B cell (primary cell): ENCODE data around the gene CDC42EP2. TPM values are rescaled to one million over a fixed set of nuclear protein-coding genes. Genes with fewer than 3 reads are reported as not detected.
A peak's percentile ranks its signal among the peaks of the same experiment; 100 is the strongest.

Experiments used
- ATAC-seq: fragments of 200-7000 bp; cut with Tn5 transposase; one replicate; pipeline ENCODE4 v1.10.0; 2021; ENCODE audit warnings: low read depth, mild to moderate bottlenecking, moderate number of reproducible peaks, moderate library complexity
- CTCF ChIA-PET: fragments of 350-600 bp; sonication (Branson Sonifier 250); formaldehyde crosslinking; loops from one replicate; lab custom pipeline; 2021; ENCODE audit warnings: antibody characterized with exemption, inconsistent platforms; lab: Charles Lee
- POLR2A ChIA-PET: fragments of 350-600 bp; sonication (Branson Sonifier 250); formaldehyde crosslinking; loops from one replicate; lab custom pipeline; 2021; ENCODE audit warnings: antibody characterized with exemption; lab: Charles Lee
- DNase-seq: peaks from one replicate; pipeline ENCODE4 v3.0.0; 2013
- H2AFZ ChIP-seq: 2 replicates; pipeline ENCODE4 v1.6.1; 2012; ENCODE audit warnings: mild to moderate bottlenecking, low read depth, low read length; ENCODE audit not compliant: insufficient read depth, poor library complexity, severe bottlenecking
- H3K27ac ChIP-seq, 2 donors: 1 replicate in 1 of 2; 2 replicates in 1 of 2; pipeline ENCODE4 v1.5.1; 2012 to 2013; ENCODE audit warnings: low read length in 2 of 2, mild to moderate bottlenecking in 2 of 2, moderate library complexity in 1 of 2
- H3K27me3 ChIP-seq, 4 experiments: fragments of 200-600 bp in 1 of 4; sonication (generic) in 1 of 4; replicated peaks in 1 of 4; 1 replicate in 2 of 4; 2 replicates in 2 of 4; pipeline versions ENCODE4 v1.6.1 to v1.7.0; 2013 to 2016; ENCODE audit warnings: low read length in 3 of 4, mild to moderate bottlenecking in 2 of 4, mixed read lengths in 1 of 4, moderate library complexity in 1 of 4; ENCODE audit not compliant: insufficient read depth in 4 of 4, control insufficient read depth in 3 of 4; ENCODE audit errors: control extremely low read depth in 1 of 4
- H3K36me3 ChIP-seq, 2 experiments: replicated peaks in 1 of 2; 1 replicate in 1 of 2; 2 replicates in 1 of 2; pipeline versions ENCODE4 v1.6.1 to v1.7.1; 2013; ENCODE audit warnings: low read length in 1 of 2; ENCODE audit not compliant: insufficient read depth in 2 of 2, control insufficient read depth in 1 of 2; ENCODE audit errors: control extremely low read depth in 1 of 2, extremely low read depth in 1 of 2
- H3K4me1 ChIP-seq, 2 donors: fragments of 200-600 bp in 1 of 2; sonication (generic) in 1 of 2; 1 replicate in 1 of 2; 2 replicates in 1 of 2; pipeline versions ENCODE4 v1.5.1 to v1.6.1; 2013 to 2017; ENCODE audit warnings: low read length in 2 of 2; ENCODE audit not compliant: control insufficient read depth in 2 of 2, insufficient read depth in 2 of 2
- H3K4me2 ChIP-seq: replicated peaks from 2 replicates; pipeline ENCODE3; 2012; ENCODE audit warnings: mild to moderate bottlenecking, low read depth, low read length; ENCODE audit not compliant: poor library complexity, severe bottlenecking
- H3K4me3 ChIP-seq, 5 experiments: fragments of 200-600 bp in 1 of 5; sonication (generic) in 1 of 5; 1 replicate in 3 of 5; 2 replicates in 2 of 5; pipeline versions ENCODE4 v1.5.1 to v1.7.0; 2011 to 2016; ENCODE audit warnings: low read length in 4 of 5, mild to moderate bottlenecking in 4 of 5, low read depth in 2 of 5, control low read depth in 1 of 5, moderate library complexity in 1 of 5; ENCODE audit not compliant: insufficient read depth in 1 of 5; ENCODE audit errors: control extremely low read depth in 1 of 5, extremely low read depth in 1 of 5
- H3K79me2 ChIP-seq: fragments of 200-600 bp; sonication (generic); one replicate; pipeline ENCODE4 v1.6.0; 2016; ENCODE audit warnings: low read length; ENCODE audit not compliant: control insufficient read depth, insufficient read depth
- H3K9ac ChIP-seq: fragments of 200-600 bp; sonication (generic); 2 replicates; pipeline ENCODE4 v1.6.1; 2017; ENCODE audit warnings: mild to moderate bottlenecking, low read length, moderate library complexity
- H3K9me3 ChIP-seq, 3 donors: one replicate each; pipeline versions ENCODE4 v1.6.1 to v1.7.1; 2013; ENCODE audit warnings: low read length in 2 of 3; ENCODE audit not compliant: control insufficient read depth in 2 of 3, insufficient read depth in 1 of 3; ENCODE audit errors: control extremely low read depth in 1 of 3
- H4K20me1 ChIP-seq: 2 replicates; pipeline ENCODE4 v1.6.0; 2012; ENCODE audit warnings: mild to moderate bottlenecking, low read length; ENCODE audit not compliant: insufficient read depth, control insufficient read depth, poor library complexity, severe bottlenecking
- H3K27ac Mint-ChIP-seq: one replicate; pipeline ENCODE4 v1.8.0; 2021; ENCODE audit warnings: mixed read lengths
- H3K27me3 Mint-ChIP-seq: one replicate; pipeline ENCODE4 v1.8.0; 2021; ENCODE audit warnings: mixed read lengths
- H3K4me1 Mint-ChIP-seq: one replicate; pipeline ENCODE4 v1.8.0; 2021; ENCODE audit warnings: mixed read lengths
- H3K4me3 Mint-ChIP-seq: one replicate; pipeline ENCODE4 v1.8.0; 2021; ENCODE audit warnings: mixed read lengths
- H3K9me3 Mint-ChIP-seq: one replicate; pipeline ENCODE4 v1.8.0; 2022; ENCODE audit warnings: mixed read lengths; ENCODE audit not compliant: insufficient read depth
- EZH2 ChIP-seq: IDR thresholded peaks from 2 replicates; pipeline ENCODE4 v1.6.1; 2012; ENCODE audit warnings: borderline replicate concordance, low read depth, mild to moderate bottlenecking, moderate library complexity, low read length; ENCODE audit not compliant: insufficient read depth, poor library complexity, severe bottlenecking
- WGBS: methylation state at CpG from one replicate; pipeline ENCODE4 v1.1.5; 2013; ENCODE audit warnings: missing lambda C conversion rate; ENCODE audit not compliant: insufficient coverage; 5-methylcytosine and 5-hydroxymethylcytosine counted together
- intact Hi-C: fragments of 100-400 bp; cut with micrococcal nuclease; formaldehyde crosslinking; loops from one replicate; pipeline ENCODE4 v1.10.0; 2022
- polyA plus RNA-seq: library from polyadenylated mRNA; depleted of rRNA; stranded (reverse); fragments of >200 nt; gene quantifications from 2 replicates; pipeline ENCODE4 v1.2.3, GENCODE V29; 2012
- total RNA-seq, 2 donors: library from RNA; stranded (reverse); fragments of 120-200 nt in 1 of 2; gene quantifications; 1 replicate in 1 of 2; 2 replicates in 1 of 2; pipeline versions ENCODE4 v1.2.3 to v1.2.4, GENCODE V29; 2013 to 2022
- TF ChIP-seq, protein P1 (sequence below): fragments of 200-600 bp; IDR thresholded peaks from one replicate; pipeline ENCODE4 v1.8.0; 2022; ENCODE audit warnings: antibody characterized with exemption, mild to moderate bottlenecking

CDC42EP2 gene
- total and polyA plus RNA-seq, 2 donors (not counting 1 experiment from before 2014, with no cell fraction given) = 0.69 to 1.1 TPM

DNA sequence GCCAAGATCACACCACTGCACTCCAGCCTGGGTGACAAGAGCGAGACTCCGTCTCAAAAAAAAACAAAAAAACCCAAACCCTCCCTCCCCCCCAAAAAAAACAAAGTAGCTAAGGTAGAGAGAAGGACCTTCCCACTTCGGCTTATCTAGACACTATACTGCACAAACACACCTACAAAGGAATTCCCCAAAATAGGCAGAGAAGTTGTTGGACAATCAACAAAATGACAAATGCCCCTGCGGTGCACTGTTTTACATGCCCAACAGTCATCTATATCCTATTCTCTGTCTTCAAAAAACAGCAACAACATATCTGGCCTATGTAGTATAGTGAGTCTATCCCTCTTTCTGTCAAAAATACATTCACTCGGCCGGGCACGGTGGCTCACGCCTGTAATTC is 12.4 kb downstream of the CDC42EP2 start:
- CTCF ChIA-PET = interaction anchor here (0.9 to 12.0 kb wide), 2 partner anchors 12 to 51 kb away, joined by 3 to 214 read pairs; partner anchors contain the start of gene CDC42EP2

DNA sequence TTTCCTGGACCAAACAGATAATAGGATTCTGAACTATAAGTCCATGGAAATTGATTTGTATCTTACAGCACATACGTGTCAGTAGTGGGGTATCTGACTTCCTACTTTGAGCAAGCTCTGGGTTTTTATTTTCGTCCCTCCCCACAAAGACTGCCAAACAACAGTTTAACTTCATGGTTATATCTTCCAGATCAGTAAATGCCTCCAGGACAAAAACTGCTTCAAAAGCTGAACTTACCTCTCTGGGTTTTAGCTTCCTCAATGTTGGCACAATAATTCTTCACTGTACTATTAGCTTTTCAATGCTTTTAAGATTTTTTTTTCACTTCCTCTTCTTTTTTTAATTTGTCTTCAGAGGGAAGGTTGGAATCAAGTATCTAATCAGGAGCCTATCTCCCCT is 14.8 kb downstream of the CDC42EP2 start:
- no peaks in the 10 kb centered on the region for H3K27me3 ChIP-seq
- peaks cover 9% of the 10 kb centered on the region for H3K79me2 ChIP-seq
- Mint-ChIP-seq H3K4me1 (peaks cover 17% of the 10 kb centered on the region), H3K9me3 (no peaks in the 10 kb centered on the region), H3K27me3 (no peaks in the 10 kb centered on the region), H3K27ac (peak overlapping the region; percentile 90), H3K4me3 (peak overlapping the region; percentile 76)
- peaks cover 5% of the 10 kb centered on the region for H4K20me1 ChIP-seq
- H3K4me3 ChIP-seq = peak overlapping the region in 4 of 5 experiments; percentile 5 to 48 (median 44)
- H3K36me3 ChIP-seq = no peaks in the 10 kb centered on the region
- ChIA-PET CTCF (interaction anchor here (0.7 to 12.0 kb wide), 43 partner anchors 10 to 641 kb away, joined by 3 to 214 read pairs (median 4); partner anchors contain the start of genes CAPN1, CDC42EP2, FAU and KCNK7), POLR2A (interaction anchor here (0.5 to 1.4 kb wide), 10 partner anchors 14 to 761 kb away, joined by 3 to 6 read pairs (median 4); partner anchors contain the start of gene CDC42EP2)
- peak overlapping the region; percentile 50 for H3K9ac ChIP-seq
- peak overlapping the region; percentile 50 to 69 for H3K27ac ChIP-seq
- intact Hi-C loops = no loop called here
- no peaks in the 10 kb centered on the region for H3K9me3 ChIP-seq
- H2AFZ ChIP-seq = peak overlapping the region; percentile 66
- no CpG with 5 or more reads among the region's 2 CpGs for WGBS
- peaks cover 18 to 23% of the 10 kb centered on the region in 2 donors for H3K4me1 ChIP-seq
- no peak for DNase-seq
- peak; percentile 10 for ATAC-seq
- no peak for TF ChIP-seq EZH2
- TF ChIP-seq, protein P1, sequence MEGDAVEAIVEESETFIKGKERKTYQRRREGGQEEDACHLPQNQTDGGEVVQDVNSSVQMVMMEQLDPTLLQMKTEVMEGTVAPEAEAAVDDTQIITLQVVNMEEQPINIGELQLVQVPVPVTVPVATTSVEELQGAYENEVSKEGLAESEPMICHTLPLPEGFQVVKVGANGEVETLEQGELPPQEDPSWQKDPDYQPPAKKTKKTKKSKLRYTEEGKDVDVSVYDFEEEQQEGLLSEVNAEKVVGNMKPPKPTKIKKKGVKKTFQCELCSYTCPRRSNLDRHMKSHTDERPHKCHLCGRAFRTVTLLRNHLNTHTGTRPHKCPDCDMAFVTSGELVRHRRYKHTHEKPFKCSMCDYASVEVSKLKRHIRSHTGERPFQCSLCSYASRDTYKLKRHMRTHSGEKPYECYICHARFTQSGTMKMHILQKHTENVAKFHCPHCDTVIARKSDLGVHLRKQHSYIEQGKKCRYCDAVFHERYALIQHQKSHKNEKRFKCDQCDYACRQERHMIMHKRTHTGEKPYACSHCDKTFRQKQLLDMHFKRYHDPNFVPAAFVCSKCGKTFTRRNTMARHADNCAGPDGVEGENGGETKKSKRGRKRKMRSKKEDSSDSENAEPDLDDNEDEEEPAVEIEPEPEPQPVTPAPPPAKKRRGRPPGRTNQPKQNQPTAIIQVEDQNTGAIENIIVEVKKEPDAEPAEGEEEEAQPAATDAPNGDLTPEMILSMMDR = no peak
- peak overlapping the region; percentile 73 for H3K4me2 ChIP-seq

More for the DNA sequence above, 12.4 kb downstream of the CDC42EP2 start:
- H3K4me2 ChIP-seq = no peak overlapping the region
- H3K9ac ChIP-seq = no peak overlapping the region
- TF ChIP-seq, protein P1 = no peak
- no peak for TF ChIP-seq EZH2
- no peaks in the 10 kb centered on the region for H3K9me3 ChIP-seq
- H3K36me3 ChIP-seq = no peaks in the 10 kb centered on the region
- peaks cover 16 to 20% of the 10 kb centered on the region in 2 donors for H3K4me1 ChIP-seq
- intact Hi-C loops = no loop called here
- no peak for DNase-seq
- no peak for ATAC-seq
- Mint-ChIP-seq H3K4me1 (peaks cover 10% of the 10 kb centered on the region), H3K4me3 (no peak overlapping the region), H3K27me3 (no peaks in the 10 kb centered on the region), H3K27ac (no peak overlapping the region), H3K9me3 (no peaks in the 10 kb centered on the region)
- POLR2A ChIA-PET = interaction anchor here (0.9 kb wide), 1 partner anchor 12 kb away, joined by 4 read pairs; no protein-coding TSS in a partner anchor
- H3K4me3 ChIP-seq = no peak overlapping the region
- no peak overlapping the region for H2AFZ ChIP-seq
- WGBS = 100% methylated on average over 3 of the region's 8 CpGs
- no peaks in the 10 kb centered on the region for H4K20me1 ChIP-seq
- peaks cover 0 to 3% (median 0%) of the 10 kb centered on the region in 4 experiments for H3K27me3 ChIP-seq
- no peak overlapping the region for H3K27ac ChIP-seq
- no peaks in the 10 kb centered on the region for H3K79me2 ChIP-seq
